ENCODE results near the gene IGF2R.
"Not testable (repeated sequence)": the region's sequence is repeated elsewhere in the genome, so short reads cannot be mapped to it uniquely, and the experiment has no call there.

Gene IGF2R

DNA sequence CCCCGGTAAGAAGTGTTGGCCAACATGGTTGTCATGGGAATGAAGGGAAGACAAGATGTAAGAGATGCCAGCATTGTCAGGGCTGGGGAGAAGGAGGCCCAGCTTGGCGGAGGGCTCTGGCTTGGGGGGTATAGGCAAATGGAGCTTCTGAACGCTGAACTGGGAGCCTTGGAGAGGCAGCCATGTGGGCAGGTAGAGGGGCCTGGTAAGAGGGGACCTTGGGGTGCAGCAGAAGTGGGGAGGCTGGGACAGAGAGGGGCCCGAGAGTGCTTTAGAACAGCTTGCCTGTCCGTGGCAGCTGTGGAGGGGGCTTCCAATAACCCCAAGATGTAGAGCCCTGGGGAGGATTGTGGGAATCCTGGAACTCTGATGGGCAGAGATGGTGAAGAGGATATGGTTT is 155.7 kb downstream of the IGF2R start:
- no peak for DNase-seq (ENCODE audit: low read depth in 2 of 2)

DNA sequence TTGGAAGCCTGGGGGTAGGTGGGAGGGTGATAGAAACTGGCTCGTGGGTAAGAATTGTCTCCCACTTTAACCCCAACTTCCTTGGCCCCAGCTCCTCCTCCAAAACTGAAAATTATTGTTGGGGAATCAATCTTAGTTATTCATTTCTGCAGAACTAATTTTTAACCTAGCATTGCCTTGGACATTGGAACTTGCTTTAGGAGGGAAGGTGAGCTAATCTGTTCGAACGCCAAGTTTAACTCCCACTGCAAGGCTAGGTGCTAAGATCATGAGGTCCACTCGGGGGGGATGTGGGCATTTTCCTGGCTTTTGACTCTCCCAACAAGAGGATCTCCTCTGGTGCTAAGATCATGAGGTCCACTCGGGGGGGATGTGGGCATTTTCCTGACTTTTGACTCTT is 156.2 kb downstream of the IGF2R start:
- DNase-seq (ENCODE audit: low read depth in 2 of 2) = not testable (repeated sequence)

DNA sequence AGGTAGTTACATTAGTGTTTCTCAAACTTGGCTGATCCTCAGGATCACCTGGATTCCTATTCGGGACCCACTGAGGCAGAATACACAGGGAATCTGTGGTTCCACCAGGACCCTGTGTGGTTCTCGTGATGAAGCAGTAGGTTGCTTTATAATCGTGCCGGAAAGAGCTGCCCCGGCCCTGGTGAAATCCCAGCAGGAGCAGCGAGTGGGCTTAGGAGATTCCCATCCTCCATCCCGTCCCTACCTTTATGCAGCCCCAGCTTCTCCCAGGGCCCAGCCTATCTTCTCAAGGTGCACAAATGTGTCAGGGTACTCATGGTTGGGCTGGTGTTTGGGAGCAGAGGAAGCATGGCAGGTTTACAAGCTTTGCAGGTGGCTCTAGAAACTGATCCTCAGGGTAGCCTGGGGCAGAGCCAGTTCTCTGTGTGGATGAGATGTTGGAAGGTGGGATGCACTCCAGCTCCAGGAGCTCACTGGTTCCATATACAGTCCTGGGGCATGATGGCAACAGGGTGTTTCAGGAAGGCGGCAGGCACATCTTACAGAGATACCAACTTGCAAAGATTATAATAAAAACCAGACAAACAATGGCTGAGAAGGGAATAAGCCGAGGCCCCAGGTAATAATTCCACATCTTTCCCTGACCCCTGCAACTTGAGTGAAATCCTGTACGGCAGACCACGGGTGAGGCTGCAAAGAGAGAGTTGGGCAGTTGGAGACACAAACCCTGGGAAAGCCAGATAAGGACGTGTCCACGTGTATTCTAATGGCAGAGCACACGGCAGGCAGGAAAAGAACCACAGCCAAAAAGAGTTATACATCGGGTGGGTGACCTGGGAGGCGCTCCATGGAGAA is 158.6 kb downstream of the IGF2R start:
- DNase-seq (ENCODE audit: low read depth in 2 of 2) = no peak

DNA sequence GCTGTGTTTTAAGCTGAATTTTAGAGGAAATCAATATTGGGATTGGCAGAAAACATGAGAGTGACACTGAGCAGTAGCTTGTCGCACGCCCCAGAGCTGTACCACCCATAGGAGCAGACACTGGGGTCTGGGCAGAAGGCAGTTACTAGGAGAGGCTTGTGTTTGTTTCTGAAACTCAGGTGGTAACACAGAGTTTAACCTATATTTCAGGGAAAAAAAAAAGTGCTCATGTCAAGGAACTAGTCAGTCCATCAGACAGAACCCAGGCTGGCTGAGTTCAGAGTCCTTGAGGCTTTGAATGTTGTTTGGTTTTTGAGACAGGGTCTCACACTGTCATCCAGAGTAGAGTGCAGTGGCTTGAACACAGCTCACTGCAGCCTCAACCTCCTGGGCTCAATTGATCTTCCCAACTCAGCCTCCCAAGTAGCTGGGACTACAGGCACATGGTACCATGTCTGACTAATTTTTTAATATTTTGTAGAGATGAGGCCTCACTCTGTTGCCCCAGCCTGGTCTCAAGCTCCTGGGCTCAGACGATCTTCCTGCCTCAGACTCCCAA is 159.3 kb downstream of the IGF2R start:
- no peak for DNase-seq (ENCODE audit: low read depth in 2 of 2)

DNA sequence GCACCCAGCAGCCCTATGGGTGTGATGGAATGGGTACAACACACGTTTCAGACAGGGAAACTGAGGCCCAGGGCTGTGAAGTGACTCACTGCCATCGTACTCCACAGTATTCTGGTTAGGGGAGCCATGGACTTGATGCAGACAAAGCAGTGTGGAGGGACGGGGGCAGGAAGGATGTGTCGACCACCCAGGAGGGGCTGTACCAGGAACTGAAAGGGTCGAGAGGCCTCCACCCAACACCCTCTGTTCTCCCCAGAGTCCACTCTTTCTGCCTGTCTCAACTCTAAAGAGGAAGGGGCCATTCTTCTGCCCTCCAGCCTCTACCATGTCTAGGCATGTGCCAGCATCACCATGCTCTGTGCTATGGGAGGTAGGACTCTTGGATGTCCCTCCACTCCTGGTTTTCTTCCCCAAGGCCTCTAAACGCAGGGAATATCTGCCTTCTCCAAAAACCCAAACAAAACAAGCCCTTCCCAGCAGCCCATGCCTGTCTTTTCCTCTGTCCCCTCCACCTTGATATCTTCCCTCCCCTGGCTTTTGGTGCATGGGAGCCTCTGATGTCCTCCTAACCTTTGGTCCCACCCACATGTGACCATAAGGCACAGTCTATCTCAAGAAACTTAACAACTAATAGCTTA is 160.1 kb downstream of the IGF2R start:
- no peak for DNase-seq (ENCODE audit: low read depth in 2 of 2)

DNA sequence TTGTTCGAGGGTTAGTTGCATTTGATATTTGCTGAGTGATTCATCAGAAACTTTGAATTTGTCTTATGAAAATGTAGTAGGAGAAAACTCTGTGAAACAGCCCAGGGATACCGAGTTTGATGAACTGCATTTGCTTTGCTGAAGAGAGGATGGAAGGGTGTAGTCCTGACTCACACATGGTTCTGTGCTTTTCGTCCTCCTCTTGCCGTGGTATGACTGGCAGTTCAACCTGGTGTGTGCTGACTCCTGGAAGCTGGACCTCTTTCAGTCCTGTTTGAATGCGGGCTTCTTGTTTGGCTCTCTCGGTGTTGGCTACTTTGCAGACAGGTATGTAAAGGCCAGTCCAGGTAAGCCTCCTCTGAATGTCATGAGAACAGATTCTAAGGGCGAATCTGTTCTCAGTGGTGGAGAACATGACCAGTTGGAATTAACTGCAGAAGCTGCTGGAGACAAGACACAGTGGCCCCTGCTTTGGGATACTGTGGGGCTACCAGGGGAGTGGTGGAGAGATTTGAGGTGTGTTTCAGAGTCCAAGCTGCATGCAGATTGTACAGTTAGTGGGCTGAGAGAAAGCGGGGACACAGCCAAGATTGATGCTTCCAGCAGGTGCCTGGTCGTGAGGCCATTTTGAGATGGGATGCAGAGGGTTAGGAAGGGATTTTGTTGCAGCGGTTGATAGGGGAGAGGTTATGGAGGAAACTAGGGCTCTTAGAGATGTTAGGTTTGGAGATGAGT is 161.2 kb downstream of the IGF2R start:
- no peak for DNase-seq (ENCODE audit: low read depth in 2 of 2)

DNA sequence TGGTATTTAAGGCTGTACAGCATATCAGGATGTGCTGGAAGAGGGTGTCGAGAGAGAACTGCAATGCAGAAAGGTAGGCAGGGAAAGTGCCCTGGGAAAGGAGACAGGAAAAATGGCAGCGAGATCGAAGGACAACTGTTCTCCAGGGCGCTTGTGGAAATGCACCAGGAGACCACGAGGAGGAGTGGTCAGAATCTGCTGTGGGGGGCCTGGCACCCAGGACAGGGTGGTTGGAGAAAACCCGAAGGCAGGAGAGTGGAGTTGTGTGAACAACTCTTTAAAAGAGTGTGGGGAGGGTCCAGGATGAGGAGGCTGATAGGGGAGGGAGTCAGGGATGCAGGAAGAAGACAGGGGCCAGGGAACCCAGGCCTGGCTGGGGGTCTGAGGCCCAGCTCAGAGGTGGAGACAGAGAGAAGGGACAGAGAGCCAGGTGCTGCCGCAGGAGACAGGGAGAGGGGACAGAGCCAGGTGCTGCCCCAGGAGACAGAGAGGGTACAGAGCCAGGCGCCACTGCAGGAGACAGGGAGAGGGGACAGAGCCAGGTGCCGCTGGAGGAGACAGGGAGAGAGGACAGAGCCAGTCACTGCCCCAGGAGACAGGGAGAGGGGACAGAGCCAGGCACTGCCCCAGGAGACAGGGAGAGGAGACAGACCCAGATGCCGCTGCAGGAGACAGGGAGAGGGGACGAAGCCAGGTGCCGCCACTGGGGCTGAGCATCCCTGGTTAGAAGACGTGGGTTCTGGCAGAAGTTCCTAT is 162.0 kb downstream of the IGF2R start:
- no peak for DNase-seq (ENCODE audit: low read depth in 2 of 2)

DNA sequence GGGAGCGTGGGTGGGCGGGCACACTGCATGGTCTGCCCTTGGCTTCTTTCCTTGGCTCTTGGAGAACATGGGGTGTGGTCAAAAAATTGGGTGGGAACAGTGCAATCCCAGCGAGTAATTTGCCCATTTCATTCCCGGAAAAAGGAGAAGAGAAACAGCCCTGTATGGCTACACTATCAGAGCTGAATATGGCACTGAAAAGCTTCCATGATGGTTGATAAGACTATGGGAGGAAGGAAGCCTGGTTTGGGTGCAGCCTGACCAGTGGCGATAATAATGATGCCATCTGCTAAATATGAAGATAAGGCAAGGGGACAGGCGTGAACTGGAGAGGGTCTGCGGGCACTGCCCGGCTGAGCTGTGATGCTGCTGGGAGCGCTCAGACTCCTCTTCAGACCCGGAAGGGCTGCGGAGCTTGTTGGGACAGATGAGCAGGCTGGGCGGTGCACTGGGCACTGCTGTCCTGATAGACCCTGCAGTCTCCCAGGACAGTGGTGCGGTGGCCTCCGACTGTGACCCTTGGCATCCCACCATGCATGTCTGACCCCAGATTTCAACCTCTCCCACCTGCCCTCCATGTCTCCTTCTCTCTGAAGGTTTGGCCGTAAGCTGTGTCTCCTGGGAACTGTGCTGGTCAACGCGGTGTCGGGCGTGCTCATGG is 162.9 kb downstream of the IGF2R start:
- no peak for DNase-seq (ENCODE audit: low read depth in 2 of 2)

DNA sequence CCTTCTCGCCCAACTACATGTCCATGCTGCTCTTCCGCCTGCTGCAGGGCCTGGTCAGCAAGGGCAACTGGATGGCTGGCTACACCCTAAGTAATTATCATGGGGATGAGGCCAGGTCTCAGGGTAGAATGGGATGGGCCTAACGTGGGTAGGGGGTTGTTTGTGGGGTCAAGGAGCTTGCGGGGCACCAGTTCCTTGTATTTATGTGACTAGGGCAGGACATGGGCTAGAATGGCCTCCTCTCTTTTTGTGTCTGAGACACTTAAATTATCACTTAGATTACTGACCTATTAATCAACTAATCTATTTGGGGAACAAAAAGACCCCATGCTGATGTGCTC is 163.4 kb downstream of the IGF2R start:
- DNase-seq (ENCODE audit: low read depth in 2 of 2) = no peak

DNA sequence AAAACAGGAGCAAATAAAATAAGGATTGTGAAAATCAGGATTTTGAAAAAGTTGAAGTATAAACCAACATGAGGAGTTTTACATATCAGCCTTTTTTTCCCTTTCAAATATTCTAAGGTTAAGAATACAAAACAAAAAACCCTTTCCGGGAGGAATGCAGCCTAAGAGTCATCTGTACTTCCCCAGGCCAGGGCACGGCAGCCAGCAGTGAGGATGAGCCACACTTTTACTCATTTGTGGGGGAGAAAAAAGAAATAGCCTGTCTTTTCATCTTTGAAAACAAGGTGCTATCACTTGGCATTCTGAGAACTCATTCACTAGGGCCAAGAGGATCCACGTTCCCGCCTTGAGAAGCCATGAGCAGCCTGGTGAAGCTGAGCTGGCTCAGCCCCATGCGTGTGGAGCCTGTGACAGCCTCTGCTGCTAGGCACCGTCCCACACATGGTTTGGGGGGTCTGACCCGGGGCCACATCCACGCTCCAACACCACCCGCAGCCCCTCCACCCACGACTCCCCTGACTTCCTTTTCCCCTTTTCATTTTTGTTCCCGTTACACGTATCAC is 164.0 kb downstream of the IGF2R start:
- no peak for DNase-seq (ENCODE audit: low read depth in 2 of 2)

DNA sequence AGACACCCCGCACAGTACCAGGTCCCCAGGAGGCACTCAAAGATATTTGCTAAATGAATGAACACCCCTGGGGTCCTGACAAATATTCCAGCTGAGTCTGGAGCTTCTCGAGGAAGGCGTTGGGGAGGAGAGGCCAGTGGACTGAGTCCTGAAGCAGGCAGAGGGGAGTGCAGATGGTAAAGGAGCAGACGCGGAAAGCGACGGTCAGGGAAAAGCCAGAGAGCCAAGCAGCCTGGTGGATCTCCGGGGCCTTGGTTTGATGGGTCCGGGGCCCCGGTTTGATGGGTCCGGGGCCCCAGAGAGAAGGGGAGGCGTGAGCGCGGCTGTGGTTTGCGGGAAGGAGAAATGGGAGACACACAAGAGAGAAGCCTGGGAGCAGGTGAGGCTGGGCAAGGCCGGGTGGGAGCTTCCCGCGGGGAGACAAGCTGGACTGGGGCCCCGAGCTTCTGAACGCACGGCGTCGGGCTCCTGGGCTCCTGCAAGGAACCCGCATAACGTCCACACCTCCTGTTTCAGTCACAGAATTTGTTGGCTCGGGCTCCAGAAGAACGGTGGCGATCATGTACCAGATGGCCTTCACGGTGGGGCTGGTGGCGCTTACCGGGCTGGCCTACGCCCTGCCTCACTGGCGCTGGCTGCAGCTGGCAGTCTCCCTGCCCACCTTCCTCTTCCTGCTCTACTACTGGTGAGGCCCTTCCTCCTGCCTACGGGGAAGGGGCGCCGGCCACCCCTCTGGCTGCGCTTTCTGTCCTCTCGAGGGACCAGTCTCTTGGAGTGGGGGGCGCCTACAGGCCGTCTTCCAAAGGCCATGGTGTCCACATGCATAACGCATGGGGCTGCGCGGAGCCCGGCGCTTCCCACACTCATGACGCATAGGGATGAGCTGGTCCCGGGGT is 164.8 kb downstream of the IGF2R start:
- DNase-seq (ENCODE audit: low read depth in 2 of 2) = no peak

DNA sequence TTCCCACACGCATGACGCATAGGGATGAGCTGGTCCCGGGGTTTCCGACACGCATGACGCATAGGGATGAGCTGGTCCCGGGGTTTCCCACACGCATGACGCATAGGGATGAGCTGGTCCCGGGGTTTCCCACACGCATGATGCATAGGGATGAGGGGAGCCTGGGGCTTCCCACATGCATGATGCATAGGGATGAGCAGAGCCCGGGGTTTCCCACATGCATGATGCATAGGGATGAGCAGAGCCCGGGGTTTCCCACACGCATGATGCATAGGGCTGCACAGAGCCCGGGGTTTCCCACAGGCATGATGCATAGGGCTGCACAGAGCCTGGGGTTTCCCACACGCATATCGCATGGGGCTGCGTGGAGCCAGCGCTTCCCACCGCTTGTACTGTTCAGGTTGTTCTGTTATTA is 165.5 kb downstream of the IGF2R start:
- not testable (repeated sequence) for DNase-seq (ENCODE audit: low read depth in 2 of 2)

DNA sequence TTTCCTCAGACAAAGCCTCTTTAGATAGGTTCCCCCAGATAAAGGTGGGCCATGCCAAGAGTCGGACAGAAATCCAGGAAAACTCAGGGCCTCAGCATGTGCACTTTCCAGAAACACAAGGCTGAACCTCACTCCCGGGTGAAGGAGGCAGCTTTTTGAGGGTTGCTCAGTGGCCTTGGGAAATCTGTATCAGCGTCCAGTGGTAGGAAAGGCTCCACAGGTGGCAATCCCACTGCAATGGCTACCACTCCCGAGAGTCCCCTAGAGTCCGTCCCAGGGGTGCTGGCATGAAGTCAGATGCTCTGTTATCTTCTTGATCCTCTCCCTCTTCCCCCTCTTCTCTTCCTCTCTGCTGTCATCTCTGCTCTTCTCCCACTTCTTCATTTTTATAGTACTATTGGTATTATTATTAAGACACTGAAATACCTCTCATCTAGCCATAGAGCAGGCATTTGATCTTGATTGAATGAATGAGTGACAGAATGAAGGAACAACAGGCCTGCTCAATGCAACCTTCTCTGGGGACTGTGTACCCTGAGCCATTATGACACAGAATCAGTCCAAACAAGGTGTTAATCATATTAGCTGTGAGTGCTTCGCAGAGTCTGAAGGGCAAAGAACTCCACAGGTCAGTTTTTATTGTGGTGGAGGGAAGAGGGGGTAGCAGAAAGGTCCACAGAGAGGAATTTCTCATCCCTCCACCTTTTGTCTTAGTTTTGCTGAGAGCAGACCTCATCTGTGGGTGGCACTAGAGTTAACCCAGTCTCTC is 166.1 kb downstream of the IGF2R start:
- DNase-seq (ENCODE audit: low read depth in 2 of 2) = no peak

DNA sequence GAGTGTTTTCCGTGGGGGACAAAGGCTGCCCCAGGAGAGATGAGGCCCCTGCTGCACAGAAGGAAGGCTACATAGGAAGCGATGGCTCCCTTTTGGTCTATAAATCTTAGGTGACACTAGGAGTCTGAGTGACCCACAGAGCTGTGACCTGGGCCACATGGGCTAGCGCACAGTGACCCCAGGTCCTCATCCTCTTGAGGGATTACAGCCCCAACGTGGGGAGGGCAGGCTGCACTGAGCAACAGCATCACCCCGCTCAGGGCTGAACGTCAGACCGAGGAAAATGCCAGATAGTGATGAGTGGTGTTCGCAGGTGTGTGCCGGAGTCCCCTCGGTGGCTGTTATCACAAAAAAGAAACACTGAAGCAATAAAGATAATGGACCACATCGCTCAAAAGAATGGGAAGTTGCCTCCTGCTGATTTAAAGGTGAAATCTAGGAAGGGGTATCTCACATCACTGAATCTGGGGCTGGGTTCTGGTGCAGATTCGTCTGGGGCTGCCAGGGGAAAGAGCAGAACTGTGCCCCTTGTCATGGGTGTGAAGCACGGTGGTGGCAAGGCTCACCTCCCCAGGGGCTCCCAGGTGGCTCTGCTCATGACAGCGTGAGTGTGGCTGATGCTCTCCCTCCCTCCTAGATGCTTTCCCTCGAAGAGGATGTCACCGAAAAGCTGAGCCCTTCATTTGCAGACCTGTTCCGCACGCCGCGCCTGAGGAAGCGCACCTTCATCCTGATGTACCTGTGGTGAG is 167.2 kb downstream of the IGF2R start:
- DNase-seq (ENCODE audit: low read depth in 2 of 2) = no peak

DNA sequence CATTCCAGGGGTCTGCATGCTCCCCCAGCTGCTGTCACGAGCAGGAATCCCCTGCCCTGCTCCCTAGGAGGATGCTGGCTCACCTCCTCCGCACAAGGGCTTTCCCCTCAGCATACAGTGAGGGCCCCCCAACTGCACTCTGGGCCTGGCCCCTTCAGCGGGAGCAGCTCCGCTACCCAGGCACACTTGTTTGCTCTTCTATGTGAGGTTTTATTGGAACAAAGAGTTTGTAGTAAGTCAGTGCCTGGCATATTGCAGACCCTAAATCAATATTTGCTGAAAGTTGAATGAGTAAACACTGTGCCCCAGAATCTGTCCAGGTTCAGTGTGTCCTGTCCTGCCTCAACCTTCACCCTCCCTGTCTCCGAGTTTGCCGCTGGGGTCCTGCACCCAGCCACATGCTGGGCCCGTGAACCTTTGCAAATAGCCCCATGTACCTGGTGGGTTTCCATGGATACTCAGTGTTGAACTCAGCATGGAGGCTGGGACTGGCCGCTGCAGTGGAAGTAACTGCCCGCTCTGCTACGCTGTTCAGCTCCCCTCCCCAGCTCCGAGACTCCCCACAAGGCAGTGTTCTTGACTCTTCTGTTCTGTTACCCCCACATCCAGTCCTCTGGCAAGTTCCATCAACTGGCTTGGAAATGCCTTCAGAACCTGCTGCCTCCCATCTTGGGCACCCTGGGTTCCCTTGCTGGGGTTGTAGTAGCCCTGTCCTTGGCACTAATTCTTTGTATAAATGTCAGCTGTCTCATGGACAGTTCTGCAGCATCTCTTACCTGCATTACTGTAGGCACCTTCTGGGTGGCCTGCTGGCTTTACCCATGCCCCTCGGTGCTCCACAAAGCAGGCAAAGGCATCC is 168.5 kb downstream of the IGF2R start:
- DNase-seq (ENCODE audit: low read depth in 2 of 2) = no peak

DNA sequence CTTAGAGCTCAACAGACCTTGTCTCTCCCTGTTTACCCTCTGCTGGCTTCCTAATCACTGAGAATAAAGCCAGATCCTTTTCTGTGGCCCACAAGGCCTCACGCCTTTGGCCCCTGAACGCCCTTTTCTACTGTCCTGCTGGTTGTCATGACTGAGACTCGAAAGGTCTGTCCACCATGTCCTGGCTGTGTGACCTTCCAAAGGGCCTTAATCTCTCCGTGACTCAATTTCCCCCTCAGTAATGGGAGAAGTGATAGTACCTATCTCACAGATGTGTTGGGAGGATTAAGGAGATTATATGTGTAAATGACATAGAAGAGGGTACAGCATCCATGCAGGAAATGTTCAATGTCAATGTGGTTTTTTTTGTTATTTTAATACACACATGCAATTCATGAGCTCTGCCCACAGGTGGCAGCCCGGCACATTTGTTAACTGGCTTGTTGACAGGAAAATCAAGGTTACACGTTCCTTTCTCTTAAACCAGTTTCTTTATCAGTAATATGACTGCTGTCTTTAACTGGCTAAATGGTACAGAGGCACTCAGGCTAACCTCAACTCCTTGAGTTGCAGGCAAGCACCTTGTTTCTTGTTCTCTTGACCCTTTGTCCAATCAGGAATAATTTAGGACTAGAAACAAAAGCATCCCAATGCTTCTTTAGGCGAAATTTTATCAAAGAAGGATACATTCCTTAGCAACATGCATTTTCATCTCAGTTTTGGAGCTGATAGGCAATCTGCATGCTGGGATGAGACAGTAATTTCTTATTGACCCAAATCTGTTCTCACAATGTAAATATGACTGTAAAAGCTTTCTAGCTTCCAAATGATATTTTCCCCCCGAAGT is 169.3 kb downstream of the IGF2R start:
- peak; percentile 24 to 34 for DNase-seq (ENCODE audit: low read depth in 2 of 2)

All from activated CD8-positive, alpha-beta memory T cell treated with anti-CD3 and anti-CD28 coated beads for 4 hours (primary cell).